ENCODE measurements around the gene COL4A3.

- TF ChIP-seq EP300 (IDR thresholded peaks at IDR 0.05), result no peak
- TF ChIP-seq CTCF (IDR thresholded peaks at IDR 0.05), result no peak
These were observed 162.4 kb downstream of the COL4A3 start for GRCh38 chr2:227326783-227327182.
